Measurements from ENCODE around the gene NEUROG2. TPM values are rescaled to one million over a fixed set of nuclear protein-coding genes. Genes with fewer than 3 reads are reported as not detected.
"Not testable (repeated sequence)": the region's sequence is repeated elsewhere in the genome, so short reads cannot be mapped to it uniquely, and the experiment has no call there.

Gene NEUROG2
- total RNA-seq, 1 donor from 2014 or later = 1.2 TPM

DNA sequence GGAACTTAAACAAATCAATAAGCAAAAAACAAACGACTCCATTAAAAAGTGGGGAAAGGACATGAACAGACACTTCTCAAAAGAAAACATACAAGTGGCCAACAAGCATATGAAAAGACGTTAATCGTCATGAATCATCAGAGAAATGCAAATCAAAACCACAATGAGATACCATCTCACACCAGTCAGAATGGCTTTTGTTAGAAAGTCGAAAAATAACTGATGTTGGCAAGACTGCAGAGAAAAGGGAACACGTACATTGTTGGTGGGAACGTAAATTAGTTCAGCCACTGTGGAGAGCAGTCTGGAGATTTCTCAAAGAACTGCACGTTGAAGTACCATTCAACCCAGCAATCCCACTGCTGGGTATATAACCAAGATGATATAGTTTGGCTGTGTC, 23.7 kb downstream of the NEUROG2 start:
- no peaks in the 10 kb centered on the region for H3K36me3 Mint-ChIP-seq
- H3K9me3 Mint-ChIP-seq = peaks cover 4% of the 10 kb centered on the region
- H3K4me1 Mint-ChIP-seq (ENCODE audit: unreplicated experiment) = no peaks in the 10 kb centered on the region
- TF ChIP-seq CTCF (conservative IDR thresholded peaks at IDR 0.05) = no peak
- H3K27ac Mint-ChIP-seq = no peak overlapping the region
- DNase-seq (ENCODE audit: extremely low spot score, unreplicated experiment) = no peak
- peaks cover 11% of the 10 kb centered on the region for H3K27me3 Mint-ChIP-seq
- H3K4me3 Mint-ChIP-seq = no peak overlapping the region

GRCh38 chr4:112490808-112491207, 25.2 kb downstream of the NEUROG2 start:
- DNase-seq (ENCODE audit: extremely low spot score, unreplicated experiment); H3K4me3 Mint-ChIP-seq; H3K4me1 Mint-ChIP-seq (ENCODE audit: unreplicated experiment); H3K36me3 Mint-ChIP-seq; H3K9me3 Mint-ChIP-seq; H3K27ac Mint-ChIP-seq: not testable (repeated sequence)
- peaks cover 14% of the 10 kb centered on the region for H3K27me3 Mint-ChIP-seq

GRCh38 chr4:112485930-112486329, 30.1 kb downstream of the NEUROG2 start:
- no peak for DNase-seq (ENCODE audit: extremely low spot score, unreplicated experiment)
- Mint-ChIP-seq H3K9me3 (peaks cover 9% of the 10 kb centered on the region), H3K4me1 (ENCODE audit: unreplicated experiment) (no peaks in the 10 kb centered on the region), H3K4me3 (no peak overlapping the region), H3K27me3 (peaks cover 9% of the 10 kb centered on the region), H3K36me3 (no peaks in the 10 kb centered on the region), H3K27ac (no peak overlapping the region)
- TF ChIP-seq CTCF (conservative IDR thresholded peaks at IDR 0.05) = no peak

- TF ChIP-seq CTCF (conservative IDR thresholded peaks at IDR 0.05) = no peak
- Mint-ChIP-seq H3K9me3 (peaks cover 5% of the 10 kb centered on the region), H3K4me3 (no peak overlapping the region), H3K27ac (no peak overlapping the region), H3K36me3 (no peaks in the 10 kb centered on the region), H3K27me3 (peaks cover 13% of the 10 kb centered on the region), H3K4me1 (ENCODE audit: unreplicated experiment) (no peaks in the 10 kb centered on the region)
- DNase-seq (ENCODE audit: extremely low spot score, unreplicated experiment) = no peak
These were observed 42.0 kb downstream of the NEUROG2 start for GRCh38 chr4:112473985-112474384.

GRCh38 chr4:112472318-112472717, 43.7 kb downstream of the NEUROG2 start:
- no peak overlapping the region for H3K27ac Mint-ChIP-seq
- peaks cover 5% of the 10 kb centered on the region for H3K9me3 Mint-ChIP-seq
- no peak for TF ChIP-seq CTCF (conservative IDR thresholded peaks at IDR 0.05)
- H3K27me3 Mint-ChIP-seq = peaks cover 5% of the 10 kb centered on the region
- H3K36me3 Mint-ChIP-seq = no peaks in the 10 kb centered on the region
- H3K4me3 Mint-ChIP-seq = no peak overlapping the region
- no peak for DNase-seq (ENCODE audit: extremely low spot score, unreplicated experiment)
- no peaks in the 10 kb centered on the region for H3K4me1 Mint-ChIP-seq (ENCODE audit: unreplicated experiment)

Other genes starting within 250 kb of the NEUROG2 start
- gene TIFA, start 230.3 kb downstream of the NEUROG2 start, total RNA-seq (ENCODE audit: low replicate concordance) = 13.7 and 15.6 TPM in 2 replicates
- 6.7 and 9.5 TPM in 2 replicates for gene ALPK1, start 218.8 kb downstream of the NEUROG2 start, total RNA-seq (ENCODE audit: low replicate concordance)
- gene ZGRF1, start 120.7 kb upstream of the NEUROG2 start, total RNA-seq (ENCODE audit: low replicate concordance) = 10.8 and 24.8 TPM in 2 replicates
- gene LARP7, start 121.0 kb upstream of the NEUROG2 start, total RNA-seq (ENCODE audit: low replicate concordance) = 43.5 and 43.8 TPM in 2 replicates